ENCODE data around the gene ATG2B.
A peak's percentile ranks its signal among the peaks of the same experiment; 100 is the strongest.

Gene ATG2B, protein sequence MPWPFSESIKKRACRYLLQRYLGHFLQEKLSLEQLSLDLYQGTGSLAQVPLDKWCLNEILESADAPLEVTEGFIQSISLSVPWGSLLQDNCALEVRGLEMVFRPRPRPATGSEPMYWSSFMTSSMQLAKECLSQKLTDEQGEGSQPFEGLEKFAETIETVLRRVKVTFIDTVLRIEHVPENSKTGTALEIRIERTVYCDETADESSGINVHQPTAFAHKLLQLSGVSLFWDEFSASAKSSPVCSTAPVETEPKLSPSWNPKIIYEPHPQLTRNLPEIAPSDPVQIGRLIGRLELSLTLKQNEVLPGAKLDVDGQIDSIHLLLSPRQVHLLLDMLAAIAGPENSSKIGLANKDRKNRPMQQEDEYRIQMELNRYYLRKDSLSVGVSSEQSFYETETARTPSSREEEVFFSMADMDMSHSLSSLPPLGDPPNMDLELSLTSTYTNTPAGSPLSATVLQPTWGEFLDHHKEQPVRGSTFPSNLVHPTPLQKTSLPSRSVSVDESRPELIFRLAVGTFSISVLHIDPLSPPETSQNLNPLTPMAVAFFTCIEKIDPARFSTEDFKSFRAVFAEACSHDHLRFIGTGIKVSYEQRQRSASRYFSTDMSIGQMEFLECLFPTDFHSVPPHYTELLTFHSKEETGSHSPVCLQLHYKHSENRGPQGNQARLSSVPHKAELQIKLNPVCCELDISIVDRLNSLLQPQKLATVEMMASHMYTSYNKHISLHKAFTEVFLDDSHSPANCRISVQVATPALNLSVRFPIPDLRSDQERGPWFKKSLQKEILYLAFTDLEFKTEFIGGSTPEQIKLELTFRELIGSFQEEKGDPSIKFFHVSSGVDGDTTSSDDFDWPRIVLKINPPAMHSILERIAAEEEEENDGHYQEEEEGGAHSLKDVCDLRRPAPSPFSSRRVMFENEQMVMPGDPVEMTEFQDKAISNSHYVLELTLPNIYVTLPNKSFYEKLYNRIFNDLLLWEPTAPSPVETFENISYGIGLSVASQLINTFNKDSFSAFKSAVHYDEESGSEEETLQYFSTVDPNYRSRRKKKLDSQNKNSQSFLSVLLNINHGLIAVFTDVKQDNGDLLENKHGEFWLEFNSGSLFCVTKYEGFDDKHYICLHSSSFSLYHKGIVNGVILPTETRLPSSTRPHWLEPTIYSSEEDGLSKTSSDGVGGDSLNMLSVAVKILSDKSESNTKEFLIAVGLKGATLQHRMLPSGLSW (N-terminal part only)

DNA sequence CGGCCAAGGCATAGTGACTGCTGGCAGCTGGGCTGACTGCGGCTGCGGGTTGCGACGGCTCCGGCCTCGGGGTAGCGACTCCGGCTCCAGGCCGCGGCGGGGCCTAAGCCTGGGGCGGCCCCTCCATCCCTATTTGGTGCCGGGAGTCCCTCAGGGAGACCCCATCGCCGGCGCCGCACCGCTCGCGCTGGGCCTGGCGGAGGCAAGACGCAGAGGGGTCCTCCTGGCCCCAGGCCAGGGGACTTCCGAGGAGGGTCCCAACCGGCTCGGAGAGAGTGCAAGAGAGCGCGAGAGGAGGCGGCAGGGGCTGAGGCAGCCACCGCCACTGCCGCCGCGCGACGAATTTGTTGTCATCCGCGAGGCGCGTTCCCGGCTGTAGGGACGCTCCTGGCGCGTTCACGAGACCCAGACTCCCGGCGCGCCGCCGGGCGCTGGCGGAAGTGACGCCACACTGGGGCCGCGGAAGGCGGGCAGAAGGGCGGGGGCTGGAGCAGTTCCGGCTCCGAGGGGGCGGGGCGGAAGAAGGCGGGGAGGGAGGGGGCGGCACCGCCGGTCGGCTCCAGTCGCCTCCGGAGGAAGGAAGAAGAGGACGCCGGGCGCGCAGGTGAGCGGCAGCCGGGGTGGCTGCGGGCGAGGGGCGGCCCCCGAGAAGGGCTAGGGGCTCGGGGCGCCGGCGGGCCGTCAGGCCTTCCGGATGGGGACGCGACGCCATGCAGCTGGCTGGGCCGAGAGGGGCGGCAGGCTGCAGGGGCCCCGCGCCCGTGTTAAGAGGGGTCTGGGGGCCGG is at the start of gene ATG2B, which contains the start of gene GSKIP:
TSS of gene ATG2B (minus strand) at position 377 of the 786 bp plus-strand sequence. CDS start at position 12, 365 bp downstream.
TSS of gene GSKIP (plus strand) at position 562 of the 786 bp plus-strand sequence. CDS start 18,722 bp downstream, outside the sequence.
- Histone ChIP-seq H3K9ac (ENCODE audit: insufficient read length) (peak within 1 kb of the TSS; percentile 85), H3K4me3 (peak within 1 kb of the TSS; percentile 82), H3K27ac (no peak within 1 kb of the TSS), H3K9me3 (ENCODE audit: low read depth, low read length) (no peaks in the 10 kb centered on the region), H3K36me3 (ENCODE audit: insufficient read depth, low read length) (no peaks in the 10 kb centered on the region)
- TF ChIP-seq FOXP2 (optimal IDR thresholded peaks at IDR 0.05; ENCODE audit: control extremely low read depth, extremely low read length, insufficient read depth): no peak
- peak; percentile 78 for TF ChIP-seq POLR2AphosphoS5 (IDR thresholded peaks at IDR 0.05; ENCODE audit: borderline replicate concordance, low read depth, low read length)
- DNase-seq (ENCODE audit: low read depth, low spot score): peak; percentile 18

DNA sequence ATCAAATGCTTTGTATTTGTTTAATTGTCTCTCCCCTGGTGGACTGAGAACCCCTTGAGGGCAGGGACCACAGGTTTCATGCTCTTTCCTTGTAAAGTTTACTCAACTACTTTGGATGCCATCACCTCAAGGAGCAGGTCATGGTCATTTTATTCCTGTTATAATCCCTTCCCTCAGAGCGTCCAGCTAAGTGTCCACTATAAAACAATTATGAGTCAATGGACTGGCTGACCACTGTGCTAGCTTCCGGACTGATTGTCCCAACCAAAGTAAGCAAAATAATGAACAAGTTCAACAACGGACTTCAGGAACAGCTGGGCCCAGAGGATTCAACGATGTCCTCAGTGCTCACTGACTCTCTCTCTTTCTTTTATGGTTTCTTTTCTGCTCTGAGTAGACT is 47.0 kb upstream of the ATG2B start:
- Histone ChIP-seq H3K27ac (no peak overlapping the region), H3K4me3 (no peak overlapping the region), H3K9ac (ENCODE audit: insufficient read length) (no peak overlapping the region), H3K36me3 (ENCODE audit: insufficient read depth, low read length) (no peaks in the 10 kb centered on the region), H3K9me3 (ENCODE audit: low read depth, low read length) (no peaks in the 10 kb centered on the region)
- DNase-seq (ENCODE audit: low read depth, low spot score): no peak
- no peak for TF ChIP-seq EZH2 (IDR thresholded peaks at IDR 0.05)

DNA sequence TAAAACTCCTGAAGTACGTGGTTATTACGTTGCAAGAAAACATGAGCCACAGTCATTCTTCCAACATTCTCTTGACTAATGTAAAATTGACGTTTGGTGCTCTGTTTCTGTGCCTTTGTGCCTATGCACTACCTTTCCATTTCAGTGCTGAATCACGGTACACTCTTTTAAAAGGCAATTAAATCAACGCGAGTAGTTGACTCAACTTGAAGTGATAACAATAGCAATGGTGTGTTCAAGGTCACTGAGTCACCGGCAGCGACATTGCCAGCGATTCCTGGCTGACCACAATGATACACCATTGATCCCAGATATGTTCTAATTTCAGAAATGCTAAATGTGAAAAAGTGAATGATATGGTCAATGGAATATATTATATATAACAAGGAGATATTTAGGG is 46.6 kb upstream of the ATG2B start:
- Histone ChIP-seq H3K4me3 (no peak overlapping the region), H3K36me3 (ENCODE audit: insufficient read depth, low read length) (no peaks in the 10 kb centered on the region), H3K27ac (no peak overlapping the region), H3K9me3 (ENCODE audit: low read depth, low read length) (no peaks in the 10 kb centered on the region), H3K9ac (ENCODE audit: insufficient read length) (no peak overlapping the region)
- DNase-seq (ENCODE audit: low read depth, low spot score): no peak
- TF ChIP-seq EZH2 (IDR thresholded peaks at IDR 0.05) (no peak), POLR2AphosphoS5 (IDR thresholded peaks at IDR 0.05; ENCODE audit: borderline replicate concordance, low read depth, low read length) (no peak), FOXP2 (optimal IDR thresholded peaks at IDR 0.05; ENCODE audit: control extremely low read depth, extremely low read length, insufficient read depth) (no peak)

DNA sequence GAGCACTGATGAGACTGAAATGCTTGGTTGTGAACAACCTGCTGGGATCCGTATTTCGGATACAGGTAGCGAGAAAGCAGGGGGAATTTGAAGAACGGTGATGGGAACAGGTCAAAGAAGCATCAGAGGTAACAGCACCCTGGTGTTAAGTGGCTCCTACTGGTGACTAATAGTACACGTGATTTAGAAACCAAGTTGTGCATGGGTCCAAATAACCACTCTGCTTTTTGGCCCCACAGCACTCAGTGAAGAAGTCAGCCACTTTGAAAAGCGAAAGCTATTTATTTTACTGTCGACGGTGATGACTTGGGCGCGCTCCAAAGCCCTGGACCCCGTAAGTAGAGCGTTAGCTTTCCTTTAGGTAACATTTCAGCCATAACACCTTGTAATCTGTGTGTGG is 45.5 kb upstream of the ATG2B start:
- TF ChIP-seq EZH2 (IDR thresholded peaks at IDR 0.05) (no peak), POLR2AphosphoS5 (IDR thresholded peaks at IDR 0.05; ENCODE audit: borderline replicate concordance, low read depth, low read length) (no peak), FOXP2 (optimal IDR thresholded peaks at IDR 0.05; ENCODE audit: control extremely low read depth, extremely low read length, insufficient read depth) (no peak)

DNA sequence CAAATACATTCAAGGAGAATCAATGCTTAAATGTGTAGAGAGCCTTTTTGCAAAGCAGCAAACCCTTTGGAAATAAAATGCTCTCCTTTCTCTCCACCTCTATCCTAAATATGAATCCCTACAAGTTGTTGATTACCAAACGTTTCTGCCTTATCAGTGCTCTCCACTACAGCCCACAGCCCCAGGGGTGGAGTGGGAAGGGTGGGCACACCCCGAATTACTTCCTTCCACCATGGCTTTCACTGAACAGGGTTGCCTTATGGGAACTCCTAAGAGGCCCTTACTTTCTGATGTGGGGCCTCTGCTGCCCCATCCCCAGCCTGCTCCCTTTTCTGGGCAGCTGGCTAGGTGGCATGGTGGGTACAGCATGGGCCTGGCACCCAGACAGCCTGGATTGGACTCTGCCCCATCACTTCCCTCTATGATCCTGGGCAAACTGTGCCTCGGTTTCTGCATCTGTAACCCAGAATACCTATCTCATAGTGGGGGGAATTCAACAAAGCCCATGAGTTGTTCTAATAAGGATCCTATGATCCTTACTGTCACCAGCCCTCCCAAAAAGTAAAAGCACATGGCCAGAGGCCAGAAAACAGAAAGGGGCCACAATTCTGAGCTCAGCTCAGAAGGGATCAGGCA is 44.9 kb upstream of the ATG2B start:
- H3K4me3 ChIP-seq: no peak overlapping the region
- no peak for DNase-seq (ENCODE audit: low read depth, low spot score)
- no peak overlapping the region for H3K27ac ChIP-seq
- no peaks in the 10 kb centered on the region for H3K9me3 ChIP-seq (ENCODE audit: low read depth, low read length)
- no peak overlapping the region for H3K9ac ChIP-seq (ENCODE audit: insufficient read length)
- no peak for TF ChIP-seq EZH2 (IDR thresholded peaks at IDR 0.05)
- no peaks in the 10 kb centered on the region for H3K36me3 ChIP-seq (ENCODE audit: insufficient read depth, low read length)

More for the DNA sequence above, 45.5 kb upstream of the ATG2B start:
- DNase-seq (ENCODE audit: low read depth, low spot score): no peak
- Histone ChIP-seq H3K4me3 (no peak overlapping the region), H3K9ac (ENCODE audit: insufficient read length) (no peak overlapping the region), H3K36me3 (ENCODE audit: insufficient read depth, low read length) (no peaks in the 10 kb centered on the region), H3K9me3 (ENCODE audit: low read depth, low read length) (no peaks in the 10 kb centered on the region), H3K27ac (no peak overlapping the region)

DNA sequence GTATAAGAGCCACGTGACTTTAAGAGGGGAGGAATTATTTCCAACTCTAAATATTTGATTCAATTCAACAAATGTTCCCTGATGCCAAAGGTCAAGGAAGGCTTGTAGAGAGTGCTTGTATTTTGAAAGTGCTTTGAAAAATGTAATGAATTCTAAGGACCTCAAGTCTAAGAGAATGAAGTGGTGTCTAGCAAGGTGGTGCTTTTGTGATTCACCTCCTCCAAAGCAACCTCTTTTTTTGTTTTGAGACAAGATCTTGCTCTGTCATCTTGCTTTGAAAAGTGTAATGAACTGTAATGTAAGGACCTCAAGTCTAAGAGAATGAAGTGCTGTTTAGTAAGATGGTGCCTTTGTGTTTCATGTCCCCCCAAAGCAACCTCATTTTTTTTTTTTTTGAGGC is 42.5 kb upstream of the ATG2B start:
- DNase-seq (ENCODE audit: low read depth, low spot score): no peak
- Histone ChIP-seq H3K27ac (no peak overlapping the region), H3K9me3 (ENCODE audit: low read depth, low read length) (no peaks in the 10 kb centered on the region), H3K4me3 (no peak overlapping the region), H3K36me3 (ENCODE audit: insufficient read depth, low read length) (no peaks in the 10 kb centered on the region), H3K9ac (ENCODE audit: insufficient read length) (no peak overlapping the region)
- TF ChIP-seq EZH2 (IDR thresholded peaks at IDR 0.05) (no peak), POLR2AphosphoS5 (IDR thresholded peaks at IDR 0.05; ENCODE audit: borderline replicate concordance, low read depth, low read length) (no peak), FOXP2 (optimal IDR thresholded peaks at IDR 0.05; ENCODE audit: control extremely low read depth, extremely low read length, insufficient read depth) (no peak)

DNA sequence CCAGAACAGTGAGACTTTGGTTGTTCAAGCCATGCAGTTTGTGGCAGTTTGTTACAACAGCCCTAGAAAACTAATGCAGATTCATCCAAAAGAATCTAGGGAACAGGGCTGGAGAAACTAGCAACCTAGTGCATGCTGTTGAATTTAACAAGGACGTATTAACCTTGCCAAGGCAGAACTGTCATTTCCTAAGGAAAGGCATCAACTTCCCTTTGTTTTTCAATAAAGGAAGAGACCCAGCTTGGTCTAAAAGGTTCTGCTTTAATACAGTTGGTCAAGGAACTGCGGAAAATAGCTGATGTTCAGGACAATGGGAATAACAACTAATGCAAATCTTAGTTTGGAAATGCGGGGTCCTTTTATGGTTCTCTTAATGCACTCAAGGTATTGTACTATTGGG is 40.3 kb upstream of the ATG2B start:
- Histone ChIP-seq H3K27ac (no peak overlapping the region), H3K4me3 (no peak overlapping the region), H3K9ac (ENCODE audit: insufficient read length) (no peak overlapping the region), H3K9me3 (ENCODE audit: low read depth, low read length) (no peaks in the 10 kb centered on the region), H3K36me3 (ENCODE audit: insufficient read depth, low read length) (no peaks in the 10 kb centered on the region)
- no peak for DNase-seq (ENCODE audit: low read depth, low spot score)
- TF ChIP-seq EZH2 (IDR thresholded peaks at IDR 0.05) (no peak), POLR2AphosphoS5 (IDR thresholded peaks at IDR 0.05; ENCODE audit: borderline replicate concordance, low read depth, low read length) (no peak), FOXP2 (optimal IDR thresholded peaks at IDR 0.05; ENCODE audit: control extremely low read depth, extremely low read length, insufficient read depth) (no peak)
